Measurements from ENCODE around the gene RPS27. TPM values are rescaled to one million over a fixed set of nuclear protein-coding genes. Genes with fewer than 3 reads are reported as not detected.

Gene RPS27
- total and polyA plus RNA-seq, 2 experiments from 2014 or later, result 1,371 to 3,355 TPM

GRCh38 chr1:153973525-153973924 is 17.0 kb upstream of the RPS27 start (continued):
- TF ChIP-seq NANOG (IDR thresholded peaks at IDR 0.05; ENCODE audit: borderline replicate concordance) (no peak), ZNF331 (CRISPR knock-in tag; IDR thresholded peaks at IDR 0.05; ENCODE audit: low read depth) (no peak), EZH2 (IDR thresholded peaks at IDR 0.05; ENCODE audit: low read depth, unreplicated experiment) (no peak), CTCF (conservative IDR thresholded peaks at IDR 0.05; ENCODE audit: low read depth in 2 of 2) (no peak), REST (IDR thresholded peaks at IDR 0.05; ENCODE audit: unreplicated experiment) (no peak), ETS1 (IDR thresholded peaks at IDR 0.05) (no peak)

- H3K79me2 ChIP-seq (replicated peaks; ENCODE audit: insufficient read depth), result peaks cover 18% of the 10 kb centered on the region
- DNase-seq (ENCODE audit: low spot score) (peak; percentile 35), ATAC-seq (no peak; the same call in 1 of the 3 replicates)
- peaks cover 36% of the 10 kb centered on the region for H3F3A ChIP-seq (replicated peaks; ENCODE audit: low read depth)
- peak overlapping the region; percentile 85 for H3K27ac ChIP-seq (ENCODE audit: low read depth)
- peak overlapping the region; percentile 91 for H3K4me2 ChIP-seq
- TF ChIP-seq ZNF114 (CRISPR knock-in tag; IDR thresholded peaks at IDR 0.05), result no peak
- no peak for TF ChIP-seq EZH2 (IDR thresholded peaks at IDR 0.05; ENCODE audit: low read depth, unreplicated experiment)
- no peak for TF ChIP-seq STAT1 (IDR thresholded peaks at IDR 0.05; ENCODE audit: unreplicated experiment)
- TF ChIP-seq ETS1 (IDR thresholded peaks at IDR 0.05), result no peak
- no peak for TF ChIP-seq POLR2AphosphoS5 (IDR thresholded peaks at IDR 0.05; ENCODE audit: low read depth)
- no peak for TF ChIP-seq NANOG (IDR thresholded peaks at IDR 0.05; ENCODE audit: borderline replicate concordance)
- TF ChIP-seq CREB1 (CRISPR knock-in tag; IDR thresholded peaks at IDR 0.05; ENCODE audit: low read depth), result no peak
- no peak for TF ChIP-seq ZNF462 (CRISPR knock-in tag; IDR thresholded peaks at IDR 0.05)
- TF ChIP-seq ZNF331 (CRISPR knock-in tag; IDR thresholded peaks at IDR 0.05; ENCODE audit: low read depth), result no peak
- H4K20me1 ChIP-seq (replicated peaks; ENCODE audit: insufficient read depth), result no peaks in the 10 kb centered on the region; the same call in 1 of the 2 replicates
- Mint-ChIP-seq H3K27me3 (ENCODE audit: insufficient read depth, low read depth, poor library complexity) (peaks cover 10% of the 10 kb centered on the region), H3K9me3 (no peaks in the 10 kb centered on the region), H3K4me1 (peaks cover 20% of the 10 kb centered on the region), H3K4me3 (peak overlapping the region; percentile 97), H3K27ac (peak overlapping the region; percentile 92), H3K36me3 (ENCODE audit: low read depth) (peaks cover 69% of the 10 kb centered on the region)
- peak overlapping the region; percentile 99 for H3K4me3 ChIP-seq
- H2AFZ ChIP-seq, result peak overlapping the region; percentile 73
- H3K9me2 ChIP-seq (ENCODE audit: insufficient read depth), result no peaks in the 10 kb centered on the region
- no peaks in the 10 kb centered on the region for H3K27me3 ChIP-seq (ENCODE audit: insufficient read depth)
- H3K4me1 ChIP-seq (ENCODE audit: insufficient read depth), result no peaks in the 10 kb centered on the region
- peaks cover 25% of the 10 kb centered on the region; the same call in 1 of the 2 replicates for H3K36me3 ChIP-seq (ENCODE audit: insufficient read depth)
These were observed 13.7 kb upstream of the RPS27 start for GRCh38 chr1:153976819-153977249.
